ENCODE measurements around the gene MST1R. TPM values are rescaled to one million over a fixed set of nuclear protein-coding genes. Genes with fewer than 3 reads are reported as not detected.

The MST1R gene
- total RNA-seq, 1 donor from 2014 or later = not detected

DNA sequence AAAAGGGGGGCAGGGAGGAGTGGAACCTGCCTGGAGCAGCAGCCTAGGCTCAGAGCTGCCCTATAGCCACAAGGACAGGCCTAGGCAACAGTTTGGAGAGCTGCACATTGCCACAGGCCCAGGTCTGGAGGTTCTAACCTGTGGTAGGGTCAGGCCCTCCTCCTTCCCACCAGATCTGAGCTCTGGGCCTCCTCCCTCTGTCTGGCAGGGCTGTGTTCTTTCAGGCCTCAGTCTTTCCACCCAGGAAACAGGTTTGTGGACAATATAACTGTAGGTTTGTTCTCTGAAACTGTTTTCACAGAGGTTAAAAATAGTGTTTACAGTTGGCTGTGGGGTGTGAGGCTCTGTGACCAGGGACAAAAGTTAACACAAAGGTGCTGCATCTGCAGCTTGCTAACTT, 25.0 kb downstream of the MST1R start:
- Histone ChIP-seq H3K9me3 (no peaks in the 10 kb centered on the region), H3K4me3 (no peak overlapping the region), H3K4me1 (no peaks in the 10 kb centered on the region), H3K36me3 (no peaks in the 10 kb centered on the region), H3K27me3 (no peaks in the 10 kb centered on the region), H3K27ac (no peak overlapping the region)
- DNase-seq (ENCODE audit: low spot score in 2 of 2) = no peak
- no peak for TF ChIP-seq CTCF (IDR thresholded peaks at IDR 0.05)
- intact Hi-C loops (cut with DNase I) = no loop called here

DNA sequence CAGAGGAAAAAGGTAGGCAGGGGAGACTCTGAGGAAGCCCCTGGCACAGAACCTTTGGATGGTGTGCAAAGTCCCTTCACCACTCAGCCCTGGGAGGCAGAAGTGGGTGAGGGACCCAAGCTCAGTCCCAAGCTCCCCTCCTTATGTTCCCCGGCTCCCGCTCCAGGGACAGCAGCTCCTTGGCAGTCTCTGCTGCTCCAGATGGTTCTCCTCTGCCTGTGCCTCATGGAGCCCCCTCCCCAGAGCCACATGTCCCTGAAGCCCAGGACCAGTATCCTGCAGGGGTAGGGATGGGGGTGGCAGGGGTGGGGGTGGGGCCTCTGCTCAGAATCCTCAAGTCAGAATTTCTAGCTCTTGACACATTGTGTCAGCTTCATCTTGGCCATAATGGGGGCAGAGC, 26.0 kb downstream of the MST1R start:
- intact Hi-C loops (cut with DNase I) = no loop called here
- Histone ChIP-seq H3K27me3 (no peaks in the 10 kb centered on the region), H3K36me3 (no peaks in the 10 kb centered on the region), H3K4me3 (no peak overlapping the region), H3K4me1 (no peaks in the 10 kb centered on the region), H3K27ac (no peak overlapping the region), H3K9me3 (no peaks in the 10 kb centered on the region)
- DNase-seq (ENCODE audit: low spot score in 2 of 2) = no peak
- no peak for TF ChIP-seq CTCF (IDR thresholded peaks at IDR 0.05)

- no peaks in the 10 kb centered on the region for H3K27me3 ChIP-seq
- no peak overlapping the region for H3K27ac ChIP-seq
- no peaks in the 10 kb centered on the region for H3K36me3 ChIP-seq
- H3K9me3 ChIP-seq = no peaks in the 10 kb centered on the region
- intact Hi-C loops (cut with DNase I) = no loop called here
- H3K4me3 ChIP-seq = no peak overlapping the region
- no peak for DNase-seq (ENCODE audit: low spot score in 2 of 2)
- no peaks in the 10 kb centered on the region for H3K4me1 ChIP-seq
- TF ChIP-seq CTCF (IDR thresholded peaks at IDR 0.05) = no peak
Measured at GRCh38 chr3:49876567-49876966, 27.1 kb downstream of the MST1R start.

DNA sequence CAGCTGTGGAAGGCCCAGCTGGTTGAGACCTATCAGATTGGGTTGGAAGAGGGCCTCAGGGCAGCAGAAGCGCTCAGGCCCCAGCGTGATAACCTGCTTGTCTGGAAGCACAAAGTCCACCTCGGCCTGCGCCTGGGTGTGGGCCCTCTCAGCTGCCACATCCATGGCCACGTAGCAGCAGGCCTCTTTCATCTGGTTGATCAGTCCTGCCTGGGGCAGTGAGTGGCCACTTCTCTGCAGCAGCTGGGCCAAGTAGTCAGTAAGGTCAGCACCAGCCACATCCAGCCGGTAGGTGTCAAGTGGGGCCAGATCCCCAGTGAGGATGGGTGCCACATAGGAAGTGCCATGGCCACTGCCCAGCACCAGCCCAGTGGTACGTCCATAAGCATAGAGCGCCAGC, 30.1 kb downstream of the MST1R start:
- intact Hi-C loops (cut with DNase I) = no loop called here
- Histone ChIP-seq H3K4me3 (no peak overlapping the region), H3K9me3 (no peaks in the 10 kb centered on the region), H3K27ac (no peak overlapping the region), H3K27me3 (peaks cover 9% of the 10 kb centered on the region), H3K4me1 (peaks cover 7 to 10% of the 10 kb centered on the region in 2 donors), H3K36me3 (no peaks in the 10 kb centered on the region)
- DNase-seq (ENCODE audit: low spot score in 2 of 2) = no peak
- no peak for TF ChIP-seq CTCF (IDR thresholded peaks at IDR 0.05)

DNA sequence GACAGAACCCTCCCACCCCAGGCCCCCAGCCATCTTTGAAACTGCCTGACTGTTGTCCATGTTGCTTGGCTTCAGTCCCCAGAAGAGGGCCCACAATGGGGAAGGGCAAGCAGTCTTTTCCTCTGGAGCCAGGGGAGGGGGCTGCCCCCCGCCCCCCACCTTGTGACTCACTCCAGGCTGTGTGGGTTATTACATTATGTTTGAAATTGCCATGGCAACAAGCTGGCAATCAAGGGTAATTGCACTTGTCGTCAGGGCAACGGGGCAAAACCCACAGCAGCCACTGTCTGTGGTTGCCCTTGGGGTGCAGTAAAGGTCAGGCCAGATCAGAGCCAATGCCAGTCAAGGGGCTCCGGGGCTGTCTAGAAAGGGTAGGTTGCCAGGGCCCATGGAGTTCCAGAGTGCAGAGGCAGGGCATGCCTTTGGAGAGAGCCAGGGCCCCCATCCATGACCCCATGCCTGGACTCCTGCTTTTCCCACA, 30.8 kb downstream of the MST1R start:
- intact Hi-C loops (cut with DNase I) = no loop called here
- H3K27me3 ChIP-seq = peaks cover 10% of the 10 kb centered on the region
- no peak for TF ChIP-seq CTCF (IDR thresholded peaks at IDR 0.05)

GRCh38 chr3:49871531-49872153, 32.0 kb downstream of the MST1R start:
- TF ChIP-seq CTCF (IDR thresholded peaks at IDR 0.05) = no peak
- H3K27me3 ChIP-seq = peaks cover 10% of the 10 kb centered on the region
- no peaks in the 10 kb centered on the region for H3K36me3 ChIP-seq
- no peak for DNase-seq (ENCODE audit: low spot score in 2 of 2)
- H3K4me1 ChIP-seq = peaks cover 7 to 10% of the 10 kb centered on the region in 2 donors
- intact Hi-C loops (cut with DNase I) = no loop called here
- no peak overlapping the region for H3K4me3 ChIP-seq
- no peak overlapping the region for H3K27ac ChIP-seq
- no peaks in the 10 kb centered on the region for H3K9me3 ChIP-seq

More for the DNA sequence above, 30.8 kb downstream of the MST1R start:
- H3K4me1 ChIP-seq = peaks cover 7 to 10% of the 10 kb centered on the region in 2 donors
- H3K9me3 ChIP-seq = no peaks in the 10 kb centered on the region
- DNase-seq (ENCODE audit: low spot score in 2 of 2) = no peak
- H3K4me3 ChIP-seq = no peak overlapping the region
- no peaks in the 10 kb centered on the region for H3K36me3 ChIP-seq
- H3K27ac ChIP-seq = no peak overlapping the region
